Prostate gland (tissue), 2 donors: Measurements from ENCODE around the gene TMEM134.

ENCODE experiments used
- POLR2A ChIP-seq: fragments of 450-650 bp; IDR thresholded peaks from one replicate; pipeline ENCODE4 v1.6.1; 2016; ENCODE audit warnings: antibody characterized with exemption, mild to moderate bottlenecking
- TF ChIP-seq, protein P1 (sequence below), 4 experiments: fragments of 200-600 bp in 2 of 4; fragments of 450-650 bp in 2 of 4; sonication (generic) in 2 of 4; IDR thresholded peaks; 1 replicate in 3 of 4; 2 replicates in 1 of 4; pipeline ENCODE4 v1.5.1; 2016 to 2019; ENCODE audit warnings: antibody characterized with exemption in 4 of 4, mild to moderate bottlenecking in 2 of 4, moderate library complexity in 2 of 4

- TF ChIP-seq POLR2A = no peak
- TF ChIP-seq, protein P1, sequence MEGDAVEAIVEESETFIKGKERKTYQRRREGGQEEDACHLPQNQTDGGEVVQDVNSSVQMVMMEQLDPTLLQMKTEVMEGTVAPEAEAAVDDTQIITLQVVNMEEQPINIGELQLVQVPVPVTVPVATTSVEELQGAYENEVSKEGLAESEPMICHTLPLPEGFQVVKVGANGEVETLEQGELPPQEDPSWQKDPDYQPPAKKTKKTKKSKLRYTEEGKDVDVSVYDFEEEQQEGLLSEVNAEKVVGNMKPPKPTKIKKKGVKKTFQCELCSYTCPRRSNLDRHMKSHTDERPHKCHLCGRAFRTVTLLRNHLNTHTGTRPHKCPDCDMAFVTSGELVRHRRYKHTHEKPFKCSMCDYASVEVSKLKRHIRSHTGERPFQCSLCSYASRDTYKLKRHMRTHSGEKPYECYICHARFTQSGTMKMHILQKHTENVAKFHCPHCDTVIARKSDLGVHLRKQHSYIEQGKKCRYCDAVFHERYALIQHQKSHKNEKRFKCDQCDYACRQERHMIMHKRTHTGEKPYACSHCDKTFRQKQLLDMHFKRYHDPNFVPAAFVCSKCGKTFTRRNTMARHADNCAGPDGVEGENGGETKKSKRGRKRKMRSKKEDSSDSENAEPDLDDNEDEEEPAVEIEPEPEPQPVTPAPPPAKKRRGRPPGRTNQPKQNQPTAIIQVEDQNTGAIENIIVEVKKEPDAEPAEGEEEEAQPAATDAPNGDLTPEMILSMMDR (IDR thresholded peaks at IDR 0.05) = no peak
Observed at GRCh38 chr11:67498544-67498972, 29.5 kb upstream of the TMEM134 start.
